ENCODE measurements around the gene ECHS1. TPM values are rescaled to one million over a fixed set of nuclear protein-coding genes. Genes with fewer than 3 reads are reported as not detected.

The ECHS1 gene
- total and polyA plus RNA-seq, 2 experiments from 2014 or later = 92.1 to 127 TPM

DNA sequence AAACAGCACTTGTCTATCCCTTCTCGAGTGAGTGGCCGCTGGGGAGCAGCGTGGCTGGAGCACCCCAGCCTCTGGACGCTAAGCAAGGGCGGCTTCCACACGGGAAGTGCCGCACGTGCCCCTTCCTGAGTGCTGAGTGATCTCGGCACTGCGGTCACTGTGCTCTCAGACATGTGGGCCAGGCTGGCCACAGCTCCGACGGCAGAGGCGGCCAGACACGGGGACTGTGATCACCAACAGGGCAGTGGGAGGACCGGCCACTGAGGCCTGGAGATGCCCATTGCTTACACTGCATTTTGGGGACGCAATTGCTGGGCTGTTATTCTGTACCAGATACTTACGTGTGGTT, 7.0 kb downstream of the ECHS1 start:
- H3K36me3 Mint-ChIP-seq (ENCODE audit: low read depth) = peaks cover 74% of the 10 kb centered on the region
- no peaks in the 10 kb centered on the region for H3K9me2 ChIP-seq (ENCODE audit: insufficient read depth)
- H3K4me2 ChIP-seq = no peak overlapping the region
- H4K20me1 ChIP-seq (replicated peaks; ENCODE audit: insufficient read depth) = peaks cover 4% of the 10 kb centered on the region; the same call in 1 of the 2 replicates
- H3K27ac Mint-ChIP-seq = no peak overlapping the region
- no peaks in the 10 kb centered on the region for H3K4me1 Mint-ChIP-seq
- TF ChIP-seq CREB1 (CRISPR knock-in tag; IDR thresholded peaks at IDR 0.05; ENCODE audit: low read depth) (no peak), ZNF114 (CRISPR knock-in tag; IDR thresholded peaks at IDR 0.05) (no peak), ETS1 (IDR thresholded peaks at IDR 0.05) (no peak), ZNF462 (CRISPR knock-in tag; IDR thresholded peaks at IDR 0.05) (no peak), ZNF331 (CRISPR knock-in tag; IDR thresholded peaks at IDR 0.05; ENCODE audit: low read depth) (no peak), JUNB (IDR thresholded peaks at IDR 0.05; ENCODE audit: unreplicated experiment) (no peak)
- no peak overlapping the region for H3K4me3 ChIP-seq
- no peak for ATAC-seq
- H3K4me3 Mint-ChIP-seq = no peak overlapping the region
- H2AFZ ChIP-seq = no peak overlapping the region
- peaks cover 2% of the 10 kb centered on the region for H3K27me3 Mint-ChIP-seq (ENCODE audit: insufficient read depth, low read depth, poor library complexity)
- H3K79me2 ChIP-seq (replicated peaks; ENCODE audit: insufficient read depth) = no peaks in the 10 kb centered on the region
- no peaks in the 10 kb centered on the region for H3K4me1 ChIP-seq (ENCODE audit: insufficient read depth)
- no peak for DNase-seq (ENCODE audit: low spot score)
- no peaks in the 10 kb centered on the region for H3K36me3 ChIP-seq (ENCODE audit: insufficient read depth)
- no peaks in the 10 kb centered on the region for H3K27me3 ChIP-seq (ENCODE audit: insufficient read depth)
- H3K27ac ChIP-seq (ENCODE audit: low read depth) = no peak overlapping the region
- no peaks in the 10 kb centered on the region for H3K9me3 Mint-ChIP-seq
- H3F3A ChIP-seq (replicated peaks; ENCODE audit: low read depth) = no peaks in the 10 kb centered on the region; the same call in 1 of the 2 replicates

All from GM23338 (cell line).